GM18502 (cell line): Measurements from ENCODE around the gene USP47.

Source experiments
- ATAC-seq: cut with Tn5 transposase; IDR thresholded peaks from one replicate; pipeline ENCODE4 v1.9.1; 2021; ENCODE audit warnings: mild to moderate bottlenecking; ENCODE audit not compliant: unreplicated experiment, poor library complexity

Gene USP47

GRCh38 chr11:11963067-11963466 is 121.3 kb downstream of the USP47 start:
- ATAC-seq = no peak

GRCh38 chr11:11963842-11964773 is 122.3 kb downstream of the USP47 start:
- no peak for ATAC-seq

GRCh38 chr11:11964774-11965150 is 123.0 kb downstream of the USP47 start:
- ATAC-seq = no peak

GRCh38 chr11:11965192-11965591 is 123.4 kb downstream of the USP47 start:
- ATAC-seq = no peak

- ATAC-seq = no peak
Measured at GRCh38 chr11:11965656-11966353, 124.0 kb downstream of the USP47 start.

- ATAC-seq = no peak
Measured at GRCh38 chr11:11966354-11966741, 124.6 kb downstream of the USP47 start.

GRCh38 chr11:11966826-11967668 is 125.3 kb downstream of the USP47 start:
- peak; percentile 97 for ATAC-seq

GRCh38 chr11:11967669-11968510 is 126.1 kb downstream of the USP47 start:
- no peak for ATAC-seq

- no peak for ATAC-seq
Measured at GRCh38 chr11:11968511-11969280, 126.9 kb downstream of the USP47 start.

GRCh38 chr11:11969380-11970215 is 127.8 kb downstream of the USP47 start:
- no peak for ATAC-seq

- no peak for ATAC-seq
Measured at GRCh38 chr11:11970556-11970955, 128.8 kb downstream of the USP47 start.

GRCh38 chr11:11971906-11972547 is 130.3 kb downstream of the USP47 start:
- ATAC-seq = no peak

GRCh38 chr11:11972730-11973341 is 131.1 kb downstream of the USP47 start:
- ATAC-seq = no peak

- no peak for ATAC-seq
Measured at GRCh38 chr11:11973361-11973800, 131.6 kb downstream of the USP47 start.

- ATAC-seq = no peak
Measured at GRCh38 chr11:11973866-11974265, 132.1 kb downstream of the USP47 start.

- ATAC-seq = no peak
Measured at GRCh38 chr11:11975201-11976092, 133.7 kb downstream of the USP47 start.
